Uterus (tissue), 4 donors: ENCODE data around the gene SULT2A1. TPM values are rescaled to one million over a fixed set of nuclear protein-coding genes. Genes with fewer than 3 reads are reported as not detected.
"Not testable (repeated sequence)": the region's sequence is repeated elsewhere in the genome, so short reads cannot be mapped to it uniquely, and the experiment has no call there.

Experiments
- DNase-seq, 2 donors: peaks; one replicate each; pipeline ENCODE4 v3.0.0-alpha.2; 2019 to 2020
- H3K27ac ChIP-seq, 2 donors: fragments of 200-600 bp; sonication (generic); 1 replicate in 1 of 2; 2 replicates in 1 of 2; pipeline ENCODE4 v1.5.1; 2016 to 2018
- H3K27me3 ChIP-seq, 2 donors: fragments of 200-600 bp; sonication (generic); one replicate each; pipeline ENCODE4 v1.5.1; 2018 to 2019; ENCODE audit warnings: control low read depth in 1 of 2
- H3K36me3 ChIP-seq, 2 donors: fragments of 200-600 bp; sonication (generic); one replicate each; pipeline ENCODE4 v1.5.1; 2019; ENCODE audit warnings: control low read depth in 1 of 2
- H3K4me1 ChIP-seq, 2 donors: fragments of 200-600 bp; sonication (generic); one replicate each; pipeline ENCODE4 v1.5.1; 2018 to 2019; ENCODE audit warnings: control low read depth in 1 of 2
- H3K4me3 ChIP-seq, 2 donors: fragments of 200-600 bp; sonication (generic); 1 replicate in 1 of 2; 2 replicates in 1 of 2; pipeline ENCODE4 v1.5.1; 2018 to 2019; ENCODE audit warnings: mild to moderate bottlenecking in 1 of 2
- H3K9me3 ChIP-seq, 2 donors: fragments of 200-600 bp; sonication (generic); one replicate each; pipeline ENCODE4 v1.5.1; 2019; ENCODE audit warnings: control low read depth in 1 of 2
- POLR2A ChIP-seq, 2 donors: fragments of 450-650 bp; IDR thresholded peaks; one replicate each; pipeline ENCODE4 v1.6.1; 2016; ENCODE audit warnings: antibody characterized with exemption in 2 of 2, mild to moderate bottlenecking in 1 of 2, moderate library complexity in 1 of 2
- intact Hi-C: fragments of 100-400 bp; cut with DNase I; formaldehyde crosslinking; loops from one replicate; pipeline ENCODE4 v1.15.1; 2023; ENCODE audit warnings: low total_unique reads
- total RNA-seq, 4 donors: library from RNA; depleted of rRNA in 3 of 4; stranded (reverse); fragments of >200 nt in 3 of 4; gene quantifications; one replicate each; pipeline versions ENCODE4 v1.1.0 to v1.2.4, GENCODE V29; 2014 to 2023
- TF ChIP-seq, protein P1 (sequence below), 4 experiments: fragments of 200-600 bp in 2 of 4; fragments of 450-650 bp in 2 of 4; sonication (generic) in 2 of 4; IDR thresholded peaks; one replicate each; pipeline ENCODE4 v1.5.1; 2016 to 2019; ENCODE audit warnings: antibody characterized with exemption in 4 of 4, mild to moderate bottlenecking in 2 of 4, moderate library complexity in 1 of 4
- donor health status: DM: yes; HTN: yes; CAD: no.

Gene SULT2A1, protein sequence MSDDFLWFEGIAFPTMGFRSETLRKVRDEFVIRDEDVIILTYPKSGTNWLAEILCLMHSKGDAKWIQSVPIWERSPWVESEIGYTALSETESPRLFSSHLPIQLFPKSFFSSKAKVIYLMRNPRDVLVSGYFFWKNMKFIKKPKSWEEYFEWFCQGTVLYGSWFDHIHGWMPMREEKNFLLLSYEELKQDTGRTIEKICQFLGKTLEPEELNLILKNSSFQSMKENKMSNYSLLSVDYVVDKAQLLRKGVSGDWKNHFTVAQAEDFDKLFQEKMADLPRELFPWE
- not detected for total RNA-seq

DNA sequence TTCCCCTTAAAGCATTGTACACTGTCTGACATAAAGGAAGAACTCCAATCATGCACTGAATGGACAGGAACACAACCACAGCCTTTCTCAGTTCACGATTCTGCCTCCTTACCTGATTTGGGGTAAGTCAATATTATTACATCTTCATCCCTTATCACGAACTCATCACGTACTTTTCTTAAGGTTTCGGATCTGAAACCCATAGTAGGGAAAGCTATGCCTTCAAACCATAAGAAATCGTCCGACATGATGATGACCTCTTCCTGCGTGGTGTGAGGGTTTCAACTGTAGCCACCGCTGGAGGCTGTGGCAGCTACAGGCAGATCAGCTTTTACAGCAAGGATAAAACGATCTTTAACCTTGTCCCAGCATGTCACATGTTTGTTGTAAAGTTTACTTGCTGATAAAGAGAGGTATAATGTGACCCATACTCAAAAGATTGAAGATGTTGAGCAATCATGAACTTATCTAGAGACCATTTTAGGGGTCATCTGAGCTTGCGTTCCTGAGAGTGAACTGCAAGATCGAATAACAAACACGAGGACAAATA, at the start of gene SULT2A1:
TSS of gene SULT2A1 (minus strand) at position 306 of the 550 bp plus-strand sequence. CDS start at position 248, 58 bp downstream.
- no peak for TF ChIP-seq POLR2A (IDR thresholded peaks at IDR 0.05)
- TF ChIP-seq, protein P1, sequence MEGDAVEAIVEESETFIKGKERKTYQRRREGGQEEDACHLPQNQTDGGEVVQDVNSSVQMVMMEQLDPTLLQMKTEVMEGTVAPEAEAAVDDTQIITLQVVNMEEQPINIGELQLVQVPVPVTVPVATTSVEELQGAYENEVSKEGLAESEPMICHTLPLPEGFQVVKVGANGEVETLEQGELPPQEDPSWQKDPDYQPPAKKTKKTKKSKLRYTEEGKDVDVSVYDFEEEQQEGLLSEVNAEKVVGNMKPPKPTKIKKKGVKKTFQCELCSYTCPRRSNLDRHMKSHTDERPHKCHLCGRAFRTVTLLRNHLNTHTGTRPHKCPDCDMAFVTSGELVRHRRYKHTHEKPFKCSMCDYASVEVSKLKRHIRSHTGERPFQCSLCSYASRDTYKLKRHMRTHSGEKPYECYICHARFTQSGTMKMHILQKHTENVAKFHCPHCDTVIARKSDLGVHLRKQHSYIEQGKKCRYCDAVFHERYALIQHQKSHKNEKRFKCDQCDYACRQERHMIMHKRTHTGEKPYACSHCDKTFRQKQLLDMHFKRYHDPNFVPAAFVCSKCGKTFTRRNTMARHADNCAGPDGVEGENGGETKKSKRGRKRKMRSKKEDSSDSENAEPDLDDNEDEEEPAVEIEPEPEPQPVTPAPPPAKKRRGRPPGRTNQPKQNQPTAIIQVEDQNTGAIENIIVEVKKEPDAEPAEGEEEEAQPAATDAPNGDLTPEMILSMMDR (IDR thresholded peaks at IDR 0.05): no peak
- H3K36me3 ChIP-seq: no peaks in the 10 kb centered on the region
- no peaks in the 10 kb centered on the region for H3K27me3 ChIP-seq
- H3K4me1 ChIP-seq: no peaks in the 10 kb centered on the region
- H3K9me3 ChIP-seq: no peaks in the 10 kb centered on the region
- intact Hi-C loops: no loop called here
- H3K27ac ChIP-seq: no peak within 1 kb of the TSS
- no peak within 1 kb of the TSS for H3K4me3 ChIP-seq
- DNase-seq: no peak

DNA sequence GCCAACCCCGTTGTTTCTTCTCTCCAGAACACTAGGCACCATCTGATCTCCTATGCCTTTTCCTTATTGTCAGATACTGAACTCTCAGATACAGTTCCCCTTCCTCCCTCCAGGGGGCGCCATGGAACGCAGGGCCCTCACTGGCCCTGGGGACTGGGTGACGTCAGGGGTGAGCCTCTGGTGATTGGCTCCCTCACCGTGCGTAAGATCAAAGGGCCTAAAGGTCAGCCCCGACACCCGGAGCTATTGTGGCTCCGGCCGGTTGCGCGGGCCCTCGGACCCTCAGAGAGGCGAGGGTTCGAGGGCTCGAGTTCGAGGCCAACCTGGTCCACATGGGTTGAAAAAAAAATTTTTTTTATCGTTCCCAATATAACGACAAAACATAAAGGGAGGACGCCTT, 42.5 kb upstream of the SULT2A1 start:
- H3K36me3 ChIP-seq, H3K27me3 ChIP-seq, H3K9me3 ChIP-seq, H3K4me1 ChIP-seq, intact Hi-C loops, H3K27ac ChIP-seq, DNase-seq, H3K4me3 ChIP-seq: not testable (repeated sequence)

DNA sequence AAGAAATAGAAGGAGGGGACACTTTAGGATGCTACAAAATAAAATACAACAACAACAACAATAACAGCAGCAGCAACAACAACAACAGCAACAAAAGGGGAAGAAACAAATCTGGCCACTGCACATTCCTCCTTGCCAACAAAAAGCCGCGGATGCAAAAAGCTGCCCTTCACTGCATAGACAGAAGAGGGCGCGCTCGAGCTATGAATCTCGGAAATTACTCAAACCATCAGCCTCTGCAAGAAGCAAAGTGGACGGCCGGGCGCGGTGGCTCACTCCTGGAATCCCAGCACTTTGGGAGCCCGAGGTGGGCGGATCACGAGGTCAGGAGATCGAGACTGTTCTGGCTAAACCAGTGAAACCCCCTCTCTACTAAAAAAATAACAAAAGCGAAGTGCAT, 34.0 kb upstream of the SULT2A1 start:
- DNase-seq, H3K27ac ChIP-seq, H3K27me3 ChIP-seq, H3K9me3 ChIP-seq, H3K36me3 ChIP-seq, H3K4me3 ChIP-seq, H3K4me1 ChIP-seq, intact Hi-C loops: not testable (repeated sequence)
- TF ChIP-seq, protein P1 (IDR thresholded peaks at IDR 0.05): peak in 3 of 4 experiments; percentile 16 to 53 (median 42)

DNA sequence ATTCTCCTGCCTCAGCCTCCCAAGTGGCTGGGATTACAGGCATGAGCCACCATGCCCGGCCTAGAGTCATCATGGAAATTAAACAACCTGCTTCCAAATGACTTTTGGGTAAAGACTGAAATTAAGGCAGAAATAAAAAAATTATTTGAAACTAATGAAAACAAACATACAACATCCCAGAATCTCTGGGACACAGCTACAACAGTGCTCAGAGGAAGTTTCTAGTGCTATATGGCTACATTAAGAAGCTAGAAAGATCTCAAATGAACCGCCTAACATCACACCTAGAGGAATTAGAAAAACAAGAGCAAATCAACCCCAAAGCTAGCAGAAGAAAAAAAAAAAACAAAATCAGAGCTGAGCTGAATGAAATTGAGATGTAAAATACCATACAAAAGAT, 24.1 kb upstream of the SULT2A1 start:
- H3K27me3 ChIP-seq, intact Hi-C loops, H3K9me3 ChIP-seq, H3K4me3 ChIP-seq, H3K36me3 ChIP-seq, DNase-seq, H3K4me1 ChIP-seq, H3K27ac ChIP-seq: not testable (repeated sequence)

DNA sequence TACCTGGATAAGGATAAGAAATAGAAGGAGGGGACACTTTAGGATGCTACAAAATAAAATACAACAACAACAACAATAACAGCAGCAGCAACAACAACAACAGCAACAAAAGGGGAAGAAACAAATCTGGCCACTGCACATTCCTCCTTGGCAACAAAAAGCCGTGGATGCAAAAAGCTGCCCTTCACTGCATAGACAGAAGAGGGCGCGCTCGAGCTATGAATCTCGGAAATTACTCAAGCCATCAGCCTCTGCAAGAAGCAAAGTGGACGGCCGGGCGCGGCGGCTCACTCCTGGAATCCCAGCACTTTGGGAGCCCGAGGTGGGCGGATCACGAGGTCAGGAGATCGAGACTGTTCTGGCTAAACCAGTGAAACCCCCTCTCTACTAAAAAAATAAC, 23.2 kb upstream of the SULT2A1 start:
- H3K36me3 ChIP-seq, H3K4me3 ChIP-seq, H3K27ac ChIP-seq, H3K9me3 ChIP-seq, H3K27me3 ChIP-seq, H3K4me1 ChIP-seq, intact Hi-C loops: not testable (repeated sequence)
- TF ChIP-seq, protein P1 (IDR thresholded peaks at IDR 0.05): peak in 2 of 4 experiments; percentile 39 to 59
- peak; percentile 61 to 68 for DNase-seq

DNA sequence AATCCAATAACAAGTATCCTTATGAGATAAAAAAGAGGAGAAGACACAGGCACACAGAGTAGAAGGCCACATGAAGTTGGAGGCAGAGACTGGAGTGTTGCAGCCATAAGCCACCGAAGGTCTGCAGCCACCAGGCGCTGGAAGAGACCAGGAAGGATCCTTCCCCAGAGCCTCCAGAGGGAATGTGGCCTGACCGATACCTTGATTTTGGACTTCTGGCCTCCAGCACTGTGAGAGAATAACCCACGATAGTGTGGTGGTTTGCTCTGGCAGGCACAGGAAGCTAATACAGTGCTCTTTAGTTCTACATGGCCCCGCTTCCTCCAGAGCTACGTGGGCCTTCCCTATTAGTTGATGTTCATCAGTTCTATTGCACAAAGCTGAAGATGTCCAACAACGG, 15.3 kb upstream of the SULT2A1 start:
- TF ChIP-seq, protein P1 (IDR thresholded peaks at IDR 0.05): no peak
- no peak for TF ChIP-seq POLR2A (IDR thresholded peaks at IDR 0.05)
- no peaks in the 10 kb centered on the region for H3K27me3 ChIP-seq
- H3K36me3 ChIP-seq: no peaks in the 10 kb centered on the region
- no peak overlapping the region for H3K27ac ChIP-seq
- H3K4me1 ChIP-seq: no peaks in the 10 kb centered on the region
- H3K9me3 ChIP-seq: no peaks in the 10 kb centered on the region
- DNase-seq: no peak
- intact Hi-C loops: no loop called here
- H3K4me3 ChIP-seq: no peak overlapping the region
